Measurements from ENCODE around the gene ARHGEF11.

GRCh38 chr1:156925154-156926010 is 120.2 kb downstream of the ARHGEF11 start:
- TF ChIP-seq EZH2 (IDR thresholded peaks at IDR 0.05) (no peak), POLR2AphosphoS5 (IDR thresholded peaks at IDR 0.05; ENCODE audit: borderline replicate concordance, low read depth, low read length) (no peak), FOXP2 (optimal IDR thresholded peaks at IDR 0.05; ENCODE audit: control extremely low read depth, extremely low read length, insufficient read depth) (no peak)
